ENCODE measurements around the gene SLC23A2. TPM values are rescaled to one million over a fixed set of nuclear protein-coding genes. Genes with fewer than 3 reads are reported as not detected.

The SLC23A2 gene
- total RNA-seq, 1 experiment from 2014 or later = 5.9 TPM

GRCh38 chr20:4920655-4921054, 80.7 kb downstream of the SLC23A2 start:
- no peaks in the 10 kb centered on the region for H3K36me3 ChIP-seq (replicated peaks; ENCODE audit: control insufficient read depth, insufficient read depth, low read length)
- no peak overlapping the region for H3K4me3 ChIP-seq (ENCODE audit: insufficient read depth, low read depth, low read length)
- no peak for DNase-seq
- no peaks in the 10 kb centered on the region for H3K27me3 ChIP-seq (ENCODE audit: control insufficient read depth, insufficient read depth, low read length)

- Histone ChIP-seq H3K36me3 (replicated peaks; ENCODE audit: control insufficient read depth, insufficient read depth, low read length) (no peaks in the 10 kb centered on the region), H3K4me3 (ENCODE audit: insufficient read depth, low read depth, low read length) (no peak overlapping the region), H3K27me3 (ENCODE audit: control insufficient read depth, insufficient read depth, low read length) (no peaks in the 10 kb centered on the region)
- DNase-seq = no peak
Observed at GRCh38 chr20:4920131-4920530, 81.2 kb downstream of the SLC23A2 start.

GRCh38 chr20:4919047-4919704, 82.1 kb downstream of the SLC23A2 start:
- no peaks in the 10 kb centered on the region for H3K36me3 ChIP-seq (replicated peaks; ENCODE audit: control insufficient read depth, insufficient read depth, low read length)
- no peak for DNase-seq
- no peaks in the 10 kb centered on the region for H3K27me3 ChIP-seq (ENCODE audit: control insufficient read depth, insufficient read depth, low read length)
- no peak overlapping the region for H3K4me3 ChIP-seq (ENCODE audit: insufficient read depth, low read depth, low read length)

GRCh38 chr20:4918473-4918872, 82.8 kb downstream of the SLC23A2 start:
- no peaks in the 10 kb centered on the region for H3K36me3 ChIP-seq (replicated peaks; ENCODE audit: control insufficient read depth, insufficient read depth, low read length)

GRCh38 chr20:4916971-4917881, 84.1 kb downstream of the SLC23A2 start:
- no peak for DNase-seq
- Histone ChIP-seq H3K27me3 (ENCODE audit: control insufficient read depth, insufficient read depth, low read length) (no peaks in the 10 kb centered on the region), H3K4me3 (ENCODE audit: insufficient read depth, low read depth, low read length) (no peak overlapping the region), H3K36me3 (replicated peaks; ENCODE audit: control insufficient read depth, insufficient read depth, low read length) (no peaks in the 10 kb centered on the region)

More at GRCh38 chr20:4918473-4918872, 82.8 kb downstream of the SLC23A2 start:
- no peaks in the 10 kb centered on the region for H3K27me3 ChIP-seq (ENCODE audit: control insufficient read depth, insufficient read depth, low read length)
- DNase-seq = no peak
- H3K4me3 ChIP-seq (ENCODE audit: insufficient read depth, low read depth, low read length) = no peak overlapping the region

- no peaks in the 10 kb centered on the region for H3K36me3 ChIP-seq (replicated peaks; ENCODE audit: control insufficient read depth, insufficient read depth, low read length)
- DNase-seq = no peak
- no peak overlapping the region for H3K4me3 ChIP-seq (ENCODE audit: insufficient read depth, low read depth, low read length)
- no peaks in the 10 kb centered on the region for H3K27me3 ChIP-seq (ENCODE audit: control insufficient read depth, insufficient read depth, low read length)
Observed at GRCh38 chr20:4913147-4913546, 88.2 kb downstream of the SLC23A2 start.

- no peaks in the 10 kb centered on the region for H3K27me3 ChIP-seq (ENCODE audit: control insufficient read depth, insufficient read depth, low read length)
- H3K36me3 ChIP-seq (replicated peaks; ENCODE audit: control insufficient read depth, insufficient read depth, low read length) = no peaks in the 10 kb centered on the region
- DNase-seq = no peak
- H3K4me3 ChIP-seq (ENCODE audit: insufficient read depth, low read depth, low read length) = no peak overlapping the region
Observed at GRCh38 chr20:4912380-4913142, 88.7 kb downstream of the SLC23A2 start.

- Histone ChIP-seq H3K27me3 (ENCODE audit: control insufficient read depth, insufficient read depth, low read length) (no peaks in the 10 kb centered on the region), H3K36me3 (replicated peaks; ENCODE audit: control insufficient read depth, insufficient read depth, low read length) (no peaks in the 10 kb centered on the region), H3K4me3 (ENCODE audit: insufficient read depth, low read depth, low read length) (no peak overlapping the region)
- no peak for DNase-seq
Observed at GRCh38 chr20:4910951-4911350, 90.4 kb downstream of the SLC23A2 start.

GRCh38 chr20:4905613-4906012, 95.7 kb downstream of the SLC23A2 start:
- Histone ChIP-seq H3K27me3 (ENCODE audit: control insufficient read depth, insufficient read depth, low read length) (no peaks in the 10 kb centered on the region), H3K4me3 (ENCODE audit: insufficient read depth, low read depth, low read length) (no peak overlapping the region), H3K36me3 (replicated peaks; ENCODE audit: control insufficient read depth, insufficient read depth, low read length) (no peaks in the 10 kb centered on the region)
- no peak for DNase-seq

GRCh38 chr20:4905195-4905594, 96.1 kb downstream of the SLC23A2 start:
- DNase-seq = no peak
- no peak overlapping the region for H3K4me3 ChIP-seq (ENCODE audit: insufficient read depth, low read depth, low read length)
- no peaks in the 10 kb centered on the region for H3K27me3 ChIP-seq (ENCODE audit: control insufficient read depth, insufficient read depth, low read length)
- no peaks in the 10 kb centered on the region for H3K36me3 ChIP-seq (replicated peaks; ENCODE audit: control insufficient read depth, insufficient read depth, low read length)

- no peaks in the 10 kb centered on the region for H3K36me3 ChIP-seq (replicated peaks; ENCODE audit: control insufficient read depth, insufficient read depth, low read length)
- no peak for DNase-seq
- no peaks in the 10 kb centered on the region for H3K27me3 ChIP-seq (ENCODE audit: control insufficient read depth, insufficient read depth, low read length)
- no peak overlapping the region for H3K4me3 ChIP-seq (ENCODE audit: insufficient read depth, low read depth, low read length)
Observed at GRCh38 chr20:4904127-4904860, 97.0 kb downstream of the SLC23A2 start.

- no peak for DNase-seq
- Histone ChIP-seq H3K27me3 (ENCODE audit: control insufficient read depth, insufficient read depth, low read length) (no peaks in the 10 kb centered on the region), H3K4me3 (ENCODE audit: insufficient read depth, low read depth, low read length) (no peak overlapping the region)
Observed at GRCh38 chr20:4902788-4903187, 98.5 kb downstream of the SLC23A2 start.

GRCh38 chr20:4901031-4901818, 100.1 kb downstream of the SLC23A2 start:
- Histone ChIP-seq H3K4me3 (ENCODE audit: insufficient read depth, low read depth, low read length) (no peak overlapping the region), H3K36me3 (replicated peaks; ENCODE audit: control insufficient read depth, insufficient read depth, low read length) (no peaks in the 10 kb centered on the region), H3K27me3 (ENCODE audit: control insufficient read depth, insufficient read depth, low read length) (no peaks in the 10 kb centered on the region)
- no peak for DNase-seq

More at GRCh38 chr20:4902788-4903187, 98.5 kb downstream of the SLC23A2 start:
- H3K36me3 ChIP-seq (replicated peaks; ENCODE audit: control insufficient read depth, insufficient read depth, low read length) = no peaks in the 10 kb centered on the region

Measured in H7 (cell line).